DND-41 (cell line): ENCODE measurements around the gene MMGT1.

Source experiments
- ATAC-seq: fragments of 200-7000 bp; cut with Tn5 transposase; 3 replicates; pipeline ENCODE4 v1.9.1; 2021; ENCODE audit warnings: low read depth; ENCODE audit not compliant: insufficient read depth
- DNase-seq: peaks from one replicate; pipeline ENCODE4 v3.0.0-alpha.2; 2020
- H2AFZ ChIP-seq: 2 replicates; pipeline ENCODE4 v1.6.0; 2012; ENCODE audit warnings: low read depth, low read length
- H3K27ac ChIP-seq: 2 replicates; pipeline ENCODE4 v1.5.1; 2012; ENCODE audit warnings: low read length, inconsistent platforms
- H3K27me3 ChIP-seq: fragments of 200-600 bp; sonication (generic); 2 replicates; pipeline ENCODE4 v1.6.0; 2012; ENCODE audit warnings: low read length, mild to moderate bottlenecking, inconsistent platforms; ENCODE audit not compliant: insufficient read depth, poor library complexity
- H3K36me3 ChIP-seq: 2 replicates; pipeline ENCODE4 v1.5.1; 2012; ENCODE audit warnings: low read length, inconsistent platforms; ENCODE audit not compliant: insufficient read depth
- H3K4me1 ChIP-seq: 2 replicates; pipeline ENCODE4 v1.5.1; 2012; ENCODE audit warnings: mild to moderate bottlenecking, low read length; ENCODE audit not compliant: insufficient read depth
- H3K4me2 ChIP-seq: 2 replicates; pipeline ENCODE4 v1.6.0; 2012; ENCODE audit warnings: mild to moderate bottlenecking, moderate library complexity, low read length, inconsistent platforms; ENCODE audit not compliant: insufficient read depth
- H3K4me3 ChIP-seq, 2 experiments: fragments of 200-600 bp in 1 of 2; shearing (Covaris generic) in 1 of 2; 2 replicates each; pipeline ENCODE4 v1.5.1; 2012 to 2016; ENCODE audit warnings: inconsistent platforms in 2 of 2, low read length in 2 of 2, mild to moderate bottlenecking in 2 of 2, low read depth in 1 of 2, moderate library complexity in 1 of 2
- H3K79me2 ChIP-seq: 2 replicates; pipeline ENCODE4 v1.6.0; 2012; ENCODE audit warnings: low read length, inconsistent platforms; ENCODE audit not compliant: insufficient read depth
- H3K9ac ChIP-seq: 2 replicates; pipeline ENCODE4 v1.6.0; 2012; ENCODE audit warnings: low read depth, mild to moderate bottlenecking, inconsistent platforms, low read length, moderate library complexity
- H3K9me3 ChIP-seq: 2 replicates; pipeline ENCODE4 v1.5.1; 2012; ENCODE audit warnings: low read length, moderate library complexity, mild to moderate bottlenecking, inconsistent platforms; ENCODE audit not compliant: insufficient read depth, severe bottlenecking
- H4K20me1 ChIP-seq: 2 replicates; pipeline ENCODE4 v1.6.0; 2012; ENCODE audit warnings: low read length; ENCODE audit not compliant: insufficient read depth
- EZH2 ChIP-seq: IDR thresholded peaks from 3 replicates; pipeline ENCODE4 v1.6.1; 2012; ENCODE audit warnings: borderline replicate concordance, low read depth, mild to moderate bottlenecking, moderate library complexity, low read length, inconsistent platforms; ENCODE audit not compliant: severe bottlenecking
- TF ChIP-seq, protein P1 (sequence below): IDR thresholded peaks from 2 replicates; pipeline ENCODE4 v1.5.1; 2012; ENCODE audit warnings: borderline replicate concordance, low read length, moderate library complexity, mild to moderate bottlenecking; ENCODE audit not compliant: poor library complexity, severe bottlenecking; ENCODE audit errors: extremely low read depth

MMGT1 gene

DNA sequence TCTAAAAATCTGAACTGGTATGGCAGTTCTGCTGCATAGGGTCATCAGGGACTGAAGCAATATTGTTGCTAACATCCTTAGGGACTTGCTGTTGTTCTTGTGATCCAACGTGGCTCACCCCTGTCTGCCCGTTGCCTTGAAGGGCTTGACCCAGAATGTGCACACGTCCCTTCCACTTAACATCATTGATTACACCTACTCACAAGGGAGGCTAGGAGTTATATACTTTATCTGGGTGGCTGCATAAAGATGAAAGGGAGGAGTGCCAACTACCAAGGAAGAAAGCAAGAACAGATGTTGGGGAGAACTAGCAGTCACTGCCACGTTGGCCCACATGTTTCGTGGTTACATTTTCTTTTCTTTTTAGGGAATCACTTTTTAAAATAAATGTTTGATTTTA lies 45.4 kb upstream of the MMGT1 start:
- Histone ChIP-seq H3K4me3 (no peak overlapping the region), H2AFZ (no peak overlapping the region), H3K4me1 (no peaks in the 10 kb centered on the region)

DNA sequence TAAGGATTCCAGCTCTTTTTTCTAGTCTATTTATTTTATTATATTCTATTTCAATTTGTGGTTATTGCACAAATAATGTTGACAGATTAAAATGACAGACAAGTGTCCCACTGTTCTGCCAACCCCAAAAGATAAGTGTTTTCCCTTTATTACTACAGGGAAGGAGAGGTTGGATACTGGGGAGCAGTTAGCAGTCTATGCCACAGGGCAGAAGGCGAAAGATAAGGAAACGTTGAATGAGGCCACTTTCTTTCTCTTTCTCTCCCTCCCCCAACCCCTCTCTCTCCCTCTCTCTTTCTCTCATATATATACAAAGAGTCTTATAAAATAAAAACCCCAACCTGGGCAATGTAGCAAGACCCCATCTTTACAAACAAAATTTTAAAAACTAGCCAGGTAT lies 43.1 kb upstream of the MMGT1 start:
- peaks cover 28% of the 10 kb centered on the region for H3K36me3 ChIP-seq

More for the DNA sequence above, 45.4 kb upstream of the MMGT1 start:
- TF ChIP-seq, protein P1, sequence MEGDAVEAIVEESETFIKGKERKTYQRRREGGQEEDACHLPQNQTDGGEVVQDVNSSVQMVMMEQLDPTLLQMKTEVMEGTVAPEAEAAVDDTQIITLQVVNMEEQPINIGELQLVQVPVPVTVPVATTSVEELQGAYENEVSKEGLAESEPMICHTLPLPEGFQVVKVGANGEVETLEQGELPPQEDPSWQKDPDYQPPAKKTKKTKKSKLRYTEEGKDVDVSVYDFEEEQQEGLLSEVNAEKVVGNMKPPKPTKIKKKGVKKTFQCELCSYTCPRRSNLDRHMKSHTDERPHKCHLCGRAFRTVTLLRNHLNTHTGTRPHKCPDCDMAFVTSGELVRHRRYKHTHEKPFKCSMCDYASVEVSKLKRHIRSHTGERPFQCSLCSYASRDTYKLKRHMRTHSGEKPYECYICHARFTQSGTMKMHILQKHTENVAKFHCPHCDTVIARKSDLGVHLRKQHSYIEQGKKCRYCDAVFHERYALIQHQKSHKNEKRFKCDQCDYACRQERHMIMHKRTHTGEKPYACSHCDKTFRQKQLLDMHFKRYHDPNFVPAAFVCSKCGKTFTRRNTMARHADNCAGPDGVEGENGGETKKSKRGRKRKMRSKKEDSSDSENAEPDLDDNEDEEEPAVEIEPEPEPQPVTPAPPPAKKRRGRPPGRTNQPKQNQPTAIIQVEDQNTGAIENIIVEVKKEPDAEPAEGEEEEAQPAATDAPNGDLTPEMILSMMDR = no peak
- no peak for TF ChIP-seq EZH2
- no peak for DNase-seq
- no peak overlapping the region for H3K9ac ChIP-seq
- H3K27me3 ChIP-seq = no peaks in the 10 kb centered on the region
- no peak for ATAC-seq
- no peak overlapping the region for H3K4me2 ChIP-seq
- no peaks in the 10 kb centered on the region for H3K79me2 ChIP-seq
- H3K27ac ChIP-seq = no peak overlapping the region
- H3K36me3 ChIP-seq = peaks cover 21% of the 10 kb centered on the region; the same call in 1 of the 2 replicates
- no peaks in the 10 kb centered on the region for H3K9me3 ChIP-seq
- H4K20me1 ChIP-seq = no peaks in the 10 kb centered on the region

DNA sequence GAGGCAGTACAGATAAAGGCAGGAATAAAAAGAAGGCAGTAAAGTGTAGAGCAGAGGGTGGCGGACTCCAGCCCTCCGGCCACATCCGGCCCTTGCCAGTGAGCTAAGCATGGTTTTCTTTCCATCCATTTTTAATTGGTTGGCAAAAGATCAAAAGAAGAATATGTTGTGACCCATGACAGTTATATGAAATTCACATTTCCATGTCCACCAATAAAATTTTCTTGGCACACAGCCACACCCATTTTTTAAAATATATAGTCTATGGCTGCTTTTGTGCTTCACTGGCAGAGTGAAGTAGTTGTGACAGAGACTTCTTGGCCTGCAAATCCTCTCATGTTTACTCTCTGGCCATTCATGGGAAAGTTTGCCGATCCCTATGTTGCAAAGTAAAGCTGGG lies 41.2 kb upstream of the MMGT1 start:
- no peaks in the 10 kb centered on the region for H3K27me3 ChIP-seq
- no peak overlapping the region for H3K4me2 ChIP-seq
- peaks cover 31% of the 10 kb centered on the region for H3K36me3 ChIP-seq
- no peak for DNase-seq
- no peak for TF ChIP-seq EZH2
- TF ChIP-seq, protein P1 = no peak
- H3K27ac ChIP-seq = no peak overlapping the region
- ATAC-seq = no peak
- H3K4me3 ChIP-seq = no peak overlapping the region
- no peaks in the 10 kb centered on the region for H4K20me1 ChIP-seq
- H3K79me2 ChIP-seq = no peaks in the 10 kb centered on the region
- H3K9me3 ChIP-seq = no peaks in the 10 kb centered on the region
- no peak overlapping the region for H3K9ac ChIP-seq
- no peak overlapping the region for H2AFZ ChIP-seq
- no peaks in the 10 kb centered on the region for H3K4me1 ChIP-seq

More for the DNA sequence above, 43.1 kb upstream of the MMGT1 start:
- DNase-seq (no peak), ATAC-seq (no peak)
- TF ChIP-seq, protein P1 = no peak
- TF ChIP-seq EZH2 = no peak
- Histone ChIP-seq H3K9me3 (no peaks in the 10 kb centered on the region), H3K4me2 (no peak overlapping the region), H3K9ac (no peak overlapping the region), H3K27ac (no peak overlapping the region), H3K4me3 (no peak overlapping the region), H3K4me1 (no peaks in the 10 kb centered on the region), H4K20me1 (no peaks in the 10 kb centered on the region), H2AFZ (no peak overlapping the region), H3K27me3 (no peaks in the 10 kb centered on the region), H3K79me2 (no peaks in the 10 kb centered on the region)

DNA sequence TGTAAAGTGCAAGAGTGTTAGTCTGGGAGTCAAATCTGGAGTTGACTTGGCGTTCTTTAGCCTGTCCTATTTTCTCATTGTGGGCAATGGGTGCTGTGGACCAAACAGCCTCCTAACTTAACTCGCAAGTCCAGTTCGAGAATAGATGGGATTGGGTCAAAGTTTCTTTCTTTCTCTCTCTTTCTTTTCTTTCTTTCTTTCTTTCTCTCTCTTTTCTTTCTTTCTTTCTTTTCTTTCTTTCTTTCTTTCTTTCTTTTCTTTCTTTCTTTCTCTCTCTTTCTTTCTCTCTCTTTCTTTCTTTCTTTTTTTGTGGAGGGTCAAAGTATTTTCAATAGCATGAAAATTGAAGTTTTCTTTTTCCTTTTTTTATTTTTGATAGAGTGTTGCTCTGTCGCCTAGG lies 14.5 kb upstream of the MMGT1 start:
- Histone ChIP-seq H3K4me1 (peaks cover 35% of the 10 kb centered on the region), H3K27me3 (no peaks in the 10 kb centered on the region), H3K4me3 (no peak overlapping the region), H3K36me3 (no peaks in the 10 kb centered on the region; the same call in 1 of the 2 replicates), H2AFZ (no peak overlapping the region), H3K9me3 (no peaks in the 10 kb centered on the region), H3K27ac (no peak overlapping the region), H3K79me2 (peaks cover 46% of the 10 kb centered on the region), H4K20me1 (no peaks in the 10 kb centered on the region), H3K4me2 (no peak overlapping the region), H3K9ac (no peak overlapping the region)
- ATAC-seq (no peak), DNase-seq (no peak)
- TF ChIP-seq, protein P1 = no peak
- no peak for TF ChIP-seq EZH2
